ENCODE measurements around the gene CDC42BPA.

- TF ChIP-seq POLR2AphosphoS5 (IDR thresholded peaks at IDR 0.05; ENCODE audit: borderline replicate concordance, low read depth, low read length) (no peak), EZH2 (IDR thresholded peaks at IDR 0.05) (no peak), FOXP2 (optimal IDR thresholded peaks at IDR 0.05; ENCODE audit: control extremely low read depth, extremely low read length, insufficient read depth) (no peak)
Measured at GRCh38 chr1:227263869-227264268, 54.4 kb downstream of the CDC42BPA start.

Data from SK-N-MC (cell line).